Measurements from ENCODE around the gene TMEM106B.

The TMEM106B gene

GRCh38 chr7:12290761-12291160, 79.7 kb downstream of the TMEM106B start:
- TF ChIP-seq CTCF (IDR thresholded peaks at IDR 0.05; ENCODE audit: low read depth, low read length), result no peak
- in situ Hi-C loops (cut with HindIII; ENCODE audit: low sequenced_read_pairs), result no loop called here
- no peak overlapping the region for H3K4me3 ChIP-seq (ENCODE audit: low read depth, low read length)
- DNase-seq (ENCODE audit: low read depth, low spot score), result no peak

GRCh38 chr7:12291870-12292269, 80.8 kb downstream of the TMEM106B start:
- DNase-seq (ENCODE audit: low read depth, low spot score), result no peak
- no peak overlapping the region for H3K4me3 ChIP-seq (ENCODE audit: low read depth, low read length)
- peak; percentile 20 for TF ChIP-seq CTCF (IDR thresholded peaks at IDR 0.05; ENCODE audit: low read depth, low read length)
- in situ Hi-C loops (cut with HindIII; ENCODE audit: low sequenced_read_pairs), result no loop called here

All from astrocyte of the spinal cord (primary cell).